ENCODE data around the gene PLA2G4E. TPM values are rescaled to one million over a fixed set of nuclear protein-coding genes. Genes with fewer than 3 reads are reported as not detected.

Gene PLA2G4E
- total RNA-seq, 4 donors from 2014 or later, result 0.08 to 0.67 TPM; not detected in 2

DNA sequence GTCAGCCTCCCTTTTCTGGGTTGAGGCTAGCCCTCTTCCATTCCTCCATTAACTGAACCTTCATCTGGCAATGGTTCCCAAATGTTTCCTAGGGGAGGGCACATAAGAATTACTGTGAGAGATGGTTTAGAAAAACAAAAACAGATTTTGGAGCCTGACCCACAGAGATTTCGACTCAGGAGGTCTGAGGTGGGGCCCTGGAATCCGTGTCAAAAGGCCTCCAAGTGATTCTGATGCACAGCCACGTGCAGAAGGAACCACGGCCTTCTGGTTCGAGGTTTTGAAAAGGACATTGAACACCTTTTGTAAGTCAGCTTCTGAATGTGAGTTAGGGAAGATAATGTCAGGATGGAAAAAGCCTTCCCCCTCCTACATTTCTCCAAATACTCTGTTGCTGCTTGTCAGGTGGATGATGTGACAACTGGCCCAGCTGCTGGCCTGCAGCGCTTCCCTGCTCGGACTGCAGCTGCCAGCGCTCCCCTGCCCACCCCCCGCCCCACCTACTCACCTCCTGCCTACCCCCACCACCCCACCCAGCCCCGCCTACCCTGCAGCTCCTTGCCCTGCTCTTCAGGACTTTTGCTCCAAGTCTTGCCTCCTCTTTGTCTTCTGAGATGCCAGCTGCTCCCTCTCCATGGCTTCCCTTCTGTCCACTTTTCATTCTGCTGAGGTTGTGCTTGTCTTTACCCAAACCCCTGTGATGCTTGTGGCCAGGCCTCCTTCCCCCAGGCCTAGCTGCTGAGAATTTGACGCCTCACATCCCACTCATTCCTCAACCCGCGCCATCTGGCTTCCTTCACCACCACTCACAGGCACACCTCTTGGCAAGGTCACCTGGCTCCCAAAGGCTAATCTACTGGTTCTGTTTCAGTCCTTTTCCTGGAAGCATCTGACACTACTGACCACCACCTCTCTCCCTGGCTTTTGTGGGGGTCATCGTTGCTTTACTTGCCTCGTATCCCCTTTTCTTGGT, 55.1 kb downstream of the PLA2G4E start:
- ATAC-seq, result no peak
- Histone ChIP-seq H3K27ac (peak overlapping the region in 2 of 4 donors; percentile 61 to 92), H3K4me1 (peaks cover 0 to 45% (median 0%) of the 10 kb centered on the region in 3 donors), H3K4me3 (no peak overlapping the region), H3K27me3 (no peaks in the 10 kb centered on the region), H3K9me3 (no peaks in the 10 kb centered on the region), H3K36me3 (no peaks in the 10 kb centered on the region)
- TF ChIP-seq, protein P1, sequence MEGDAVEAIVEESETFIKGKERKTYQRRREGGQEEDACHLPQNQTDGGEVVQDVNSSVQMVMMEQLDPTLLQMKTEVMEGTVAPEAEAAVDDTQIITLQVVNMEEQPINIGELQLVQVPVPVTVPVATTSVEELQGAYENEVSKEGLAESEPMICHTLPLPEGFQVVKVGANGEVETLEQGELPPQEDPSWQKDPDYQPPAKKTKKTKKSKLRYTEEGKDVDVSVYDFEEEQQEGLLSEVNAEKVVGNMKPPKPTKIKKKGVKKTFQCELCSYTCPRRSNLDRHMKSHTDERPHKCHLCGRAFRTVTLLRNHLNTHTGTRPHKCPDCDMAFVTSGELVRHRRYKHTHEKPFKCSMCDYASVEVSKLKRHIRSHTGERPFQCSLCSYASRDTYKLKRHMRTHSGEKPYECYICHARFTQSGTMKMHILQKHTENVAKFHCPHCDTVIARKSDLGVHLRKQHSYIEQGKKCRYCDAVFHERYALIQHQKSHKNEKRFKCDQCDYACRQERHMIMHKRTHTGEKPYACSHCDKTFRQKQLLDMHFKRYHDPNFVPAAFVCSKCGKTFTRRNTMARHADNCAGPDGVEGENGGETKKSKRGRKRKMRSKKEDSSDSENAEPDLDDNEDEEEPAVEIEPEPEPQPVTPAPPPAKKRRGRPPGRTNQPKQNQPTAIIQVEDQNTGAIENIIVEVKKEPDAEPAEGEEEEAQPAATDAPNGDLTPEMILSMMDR (IDR thresholded peaks at IDR 0.05), result no peak
- peak; percentile 32 for TF ChIP-seq POLR2AphosphoS5 (IDR thresholded peaks at IDR 0.05)
- 49 to 78% methylated on average over 8 to 12 of the region's 15 CpGs for WGBS, 2 donors (ENCODE audit: low coverage in 1 of 2)

GRCh38 chr15:41961595-41962202, 59.1 kb downstream of the PLA2G4E start:
- H3K4me1 ChIP-seq, result peaks cover 0 to 34% (median 0%) of the 10 kb centered on the region in 3 donors
- TF ChIP-seq, protein P1 (IDR thresholded peaks at IDR 0.05), result no peak
- TF ChIP-seq EP300 (IDR thresholded peaks at IDR 0.05), result no peak
- no peak for TF ChIP-seq POLR2AphosphoS5 (IDR thresholded peaks at IDR 0.05)
- TF ChIP-seq POLR2A (IDR thresholded peaks at IDR 0.05), result no peak
- H3K27me3 ChIP-seq, result no peaks in the 10 kb centered on the region
- H3K9me3 ChIP-seq, result no peaks in the 10 kb centered on the region
- ATAC-seq, result no peak
- H3K27ac ChIP-seq, result no peak overlapping the region
- no peaks in the 10 kb centered on the region for H3K36me3 ChIP-seq
- no peak overlapping the region for H3K4me3 ChIP-seq
- 93 to 100% methylated on average over 1 of the region's 1 CpG for WGBS, 2 donors (ENCODE audit: low coverage in 1 of 2)

DNA sequence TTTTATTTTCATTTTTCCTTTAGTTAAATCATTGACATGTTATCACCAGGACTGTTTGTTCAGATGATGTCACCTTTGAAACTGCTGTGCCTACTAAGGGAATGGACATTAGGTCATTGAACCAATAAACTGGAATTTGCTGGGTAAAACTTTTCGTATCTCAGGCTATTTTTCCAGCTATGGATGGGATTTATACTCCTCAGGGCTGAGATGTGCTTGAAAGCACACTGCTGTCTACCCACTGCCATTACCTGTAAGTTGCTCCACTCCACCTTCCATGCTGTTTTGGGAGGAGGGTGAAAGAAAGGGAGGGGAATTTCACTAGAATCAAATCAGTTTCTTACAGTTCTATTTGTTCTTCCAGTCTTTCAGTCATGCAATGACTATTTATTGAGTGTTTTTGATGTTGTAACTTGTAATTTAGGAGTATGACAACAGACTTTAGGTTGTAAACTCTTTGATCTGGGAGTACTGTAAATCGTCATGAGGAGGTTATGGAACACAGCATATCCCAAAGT, 59.8 kb downstream of the PLA2G4E start:
- 83 to 87% methylated on average over 2 of the region's 2 CpGs for WGBS, 2 donors (ENCODE audit: low coverage in 1 of 2)
- no peak for TF ChIP-seq POLR2A (IDR thresholded peaks at IDR 0.05)
- TF ChIP-seq, protein P1 (IDR thresholded peaks at IDR 0.05), result no peak
- Histone ChIP-seq H3K27me3 (no peaks in the 10 kb centered on the region), H3K27ac (no peak overlapping the region), H3K4me3 (no peak overlapping the region), H3K36me3 (no peaks in the 10 kb centered on the region), H3K9me3 (no peaks in the 10 kb centered on the region), H3K4me1 (peaks cover 0 to 34% (median 0%) of the 10 kb centered on the region in 3 donors)
- ATAC-seq, result no peak

GRCh38 chr15:41958002-41958420, 62.8 kb downstream of the PLA2G4E start:
- H3K27me3 ChIP-seq, result no peaks in the 10 kb centered on the region
- WGBS, 2 donors (ENCODE audit: low coverage in 1 of 2), result 54 to 70% methylated on average over 3 to 4 of the region's 7 CpGs
- peaks cover 0 to 11% of the 10 kb centered on the region in 2 donors for H3K36me3 ChIP-seq
- H3K4me3 ChIP-seq, result no peak overlapping the region
- H3K27ac ChIP-seq, result peak overlapping the region in 2 of 4 donors; percentile 9 to 43
- peak; percentile 13 for ATAC-seq
- H3K9me3 ChIP-seq, result no peaks in the 10 kb centered on the region
- TF ChIP-seq POLR2A (IDR thresholded peaks at IDR 0.05) (no peak), POLR2AphosphoS5 (IDR thresholded peaks at IDR 0.05) (no peak), EP300 (IDR thresholded peaks at IDR 0.05) (no peak)
- TF ChIP-seq, protein P1 (IDR thresholded peaks at IDR 0.05), result no peak
- H3K4me1 ChIP-seq, result peaks cover 0 to 33% (median 0%) of the 10 kb centered on the region in 3 donors
